Thymus (tissue), 11 donors: ENCODE data around the gene CEBPA. TPM values are rescaled to one million over a fixed set of nuclear protein-coding genes. Genes with fewer than 3 reads are reported as not detected.

ENCODE experiments used
- DNase-seq, 9 donors: peaks; one replicate each; pipeline ENCODE4 v3.0.0-alpha.2; 2013; ENCODE audit warnings: low spot score in 9 of 9, low read depth in 6 of 9, missing footprints in 1 of 9
- H3K27ac ChIP-seq, 2 donors: one replicate each; pipeline ENCODE4 v1.5.1; 2013; ENCODE audit warnings: control low read depth in 1 of 2, low read depth in 1 of 2, low read length in 1 of 2, mild to moderate bottlenecking in 1 of 2, moderate library complexity in 1 of 2
- H3K27me3 ChIP-seq, 2 donors: one replicate each; pipeline ENCODE4 v1.5.1; 2013; ENCODE audit warnings: low read length in 1 of 2; ENCODE audit not compliant: control insufficient read depth in 2 of 2, insufficient read depth in 1 of 2
- H3K36me3 ChIP-seq, 2 donors: one replicate each; pipeline ENCODE4 v1.5.1; 2013; ENCODE audit warnings: low read length in 1 of 2, mild to moderate bottlenecking in 1 of 2, moderate library complexity in 1 of 2; ENCODE audit not compliant: control insufficient read depth in 2 of 2, insufficient read depth in 2 of 2
- H3K4me1 ChIP-seq, 2 donors: one replicate each; pipeline ENCODE4 v1.5.1; 2013; ENCODE audit warnings: low read length in 2 of 2; ENCODE audit not compliant: control insufficient read depth in 2 of 2, insufficient read depth in 2 of 2
- H3K4me3 ChIP-seq, 2 donors: one replicate each; pipeline ENCODE4 v1.5.1; 2013; ENCODE audit warnings: low read length in 2 of 2, control low read depth in 1 of 2, mild to moderate bottlenecking in 1 of 2
- H3K9me3 ChIP-seq, 2 donors: one replicate each; pipeline ENCODE4 v1.5.1; 2013; ENCODE audit warnings: low read length in 1 of 2, mild to moderate bottlenecking in 1 of 2; ENCODE audit not compliant: control insufficient read depth in 2 of 2, insufficient read depth in 1 of 2
- WGBS: extraction: QIAGEN DNeasy Blood & Tissue Kit; methylation state at CpG from one replicate; pipeline ENCODE4 v1.1.7; 2013; 5-methylcytosine and 5-hydroxymethylcytosine counted together
- polyA plus RNA-seq: library from polyadenylated mRNA; stranded (reverse); fragments of 200-250 nt; gene quantifications from one replicate; pipeline ENCODE4 v1.2.3, GENCODE V29; 2013
- total RNA-seq: library from RNA; stranded (reverse); fragments of 120-200 nt; gene quantifications from one replicate; pipeline ENCODE4 v1.2.4, GENCODE V29; 2013
- donor health status: healthy.

Gene CEBPA
- total and polyA plus RNA-seq, 2 donors, result 7.0 to 10.1 TPM

GRCh38 chr19:33287438-33287837, 14.9 kb downstream of the CEBPA start:
- DNase-seq, result no peak
- Histone ChIP-seq H3K4me3 (no peak overlapping the region), H3K9me3 (no peaks in the 10 kb centered on the region), H3K4me1 (peaks cover 0 to under 1% of the 10 kb centered on the region in 2 donors), H3K36me3 (no peaks in the 10 kb centered on the region), H3K27ac (no peak overlapping the region), H3K27me3 (peaks cover 0 to 2% of the 10 kb centered on the region in 2 donors)
- whole genome bisulfite sequencing, result 94% methylated on average over 4 of the region's 4 CpGs

- H3K27ac ChIP-seq, result no peak overlapping the region
Measured at GRCh38 chr19:33286899-33287298, 15.4 kb downstream of the CEBPA start.

GRCh38 chr19:33285441-33285927, 16.9 kb downstream of the CEBPA start:
- H3K4me3 ChIP-seq, result no peak overlapping the region
- H3K36me3 ChIP-seq, result no peaks in the 10 kb centered on the region
- 93% methylated on average over 9 of the region's 9 CpGs for whole genome bisulfite sequencing
- DNase-seq, result no peak
- H3K27me3 ChIP-seq, result peaks cover 0 to 2% of the 10 kb centered on the region in 2 donors
- H3K9me3 ChIP-seq, result no peaks in the 10 kb centered on the region
- H3K4me1 ChIP-seq, result no peaks in the 10 kb centered on the region
- no peak overlapping the region for H3K27ac ChIP-seq

More at GRCh38 chr19:33286899-33287298, 15.4 kb downstream of the CEBPA start:
- no peaks in the 10 kb centered on the region for H3K9me3 ChIP-seq
- H3K36me3 ChIP-seq, result no peaks in the 10 kb centered on the region
- 20% methylated on average over 13 of the region's 13 CpGs for WGBS
- DNase-seq, result no peak
- no peak overlapping the region for H3K4me3 ChIP-seq
- peaks cover 0 to 2% of the 10 kb centered on the region in 2 donors for H3K27me3 ChIP-seq
- no peaks in the 10 kb centered on the region for H3K4me1 ChIP-seq

- peaks cover 0 to 2% of the 10 kb centered on the region in 2 donors for H3K27me3 ChIP-seq
- no peaks in the 10 kb centered on the region for H3K4me1 ChIP-seq
- DNase-seq, result no peak
- H3K9me3 ChIP-seq, result no peaks in the 10 kb centered on the region
- H3K27ac ChIP-seq, result no peak overlapping the region
- 92% methylated on average over 7 of the region's 7 CpGs for WGBS
- no peak overlapping the region for H3K4me3 ChIP-seq
- H3K36me3 ChIP-seq, result no peaks in the 10 kb centered on the region
Measured at GRCh38 chr19:33284756-33285155, 17.6 kb downstream of the CEBPA start.

- no peak overlapping the region for H3K4me3 ChIP-seq
- DNase-seq, result no peak
- H3K4me1 ChIP-seq, result no peaks in the 10 kb centered on the region
- no peaks in the 10 kb centered on the region for H3K36me3 ChIP-seq
- no peak overlapping the region for H3K27ac ChIP-seq
- H3K27me3 ChIP-seq, result peaks cover 0 to 2% of the 10 kb centered on the region in 2 donors
- no peaks in the 10 kb centered on the region for H3K9me3 ChIP-seq
- WGBS, result 91% methylated on average over 12 of the region's 12 CpGs
Measured at GRCh38 chr19:33284146-33284643, 18.1 kb downstream of the CEBPA start.

- H3K4me1 ChIP-seq, result no peaks in the 10 kb centered on the region
- 94% methylated on average over 6 of the region's 6 CpGs for WGBS
Measured at GRCh38 chr19:33283589-33283988, 18.7 kb downstream of the CEBPA start.

GRCh38 chr19:33282036-33282671, 20.2 kb downstream of the CEBPA start:
- no peak overlapping the region for H3K27ac ChIP-seq
- no peaks in the 10 kb centered on the region for H3K4me1 ChIP-seq
- 88% methylated on average over 14 of the region's 14 CpGs for WGBS
- no peak overlapping the region for H3K4me3 ChIP-seq
- H3K36me3 ChIP-seq, result no peaks in the 10 kb centered on the region
- H3K9me3 ChIP-seq, result no peaks in the 10 kb centered on the region
- peaks cover 0 to 1% of the 10 kb centered on the region in 2 donors for H3K27me3 ChIP-seq
- DNase-seq, result no peak

More at GRCh38 chr19:33283589-33283988, 18.7 kb downstream of the CEBPA start:
- no peaks in the 10 kb centered on the region for H3K9me3 ChIP-seq
- no peak overlapping the region for H3K27ac ChIP-seq
- DNase-seq, result no peak
- H3K36me3 ChIP-seq, result no peaks in the 10 kb centered on the region
- peaks cover 0 to 2% of the 10 kb centered on the region in 2 donors for H3K27me3 ChIP-seq
- H3K4me3 ChIP-seq, result no peak overlapping the region

GRCh38 chr19:33281296-33281926, 20.9 kb downstream of the CEBPA start:
- H3K27me3 ChIP-seq, result no peaks in the 10 kb centered on the region
- H3K4me3 ChIP-seq, result no peak overlapping the region
- H3K9me3 ChIP-seq, result no peaks in the 10 kb centered on the region
- 95% methylated on average over 22 of the region's 22 CpGs for WGBS
- H3K36me3 ChIP-seq, result no peaks in the 10 kb centered on the region
- H3K4me1 ChIP-seq, result no peaks in the 10 kb centered on the region
- no peak overlapping the region for H3K27ac ChIP-seq
- DNase-seq, result no peak

- Histone ChIP-seq H3K27ac (no peak overlapping the region), H3K36me3 (no peaks in the 10 kb centered on the region), H3K4me3 (no peak overlapping the region), H3K4me1 (no peaks in the 10 kb centered on the region), H3K9me3 (no peaks in the 10 kb centered on the region), H3K27me3 (no peaks in the 10 kb centered on the region)
- DNase-seq, result peak in 2 of 9 donors; percentile 11 to 31
- 56% methylated on average over 8 of the region's 8 CpGs for WGBS
Measured at GRCh38 chr19:33280351-33280921, 21.9 kb downstream of the CEBPA start.
